GM12878 (cell line): Measurements from ENCODE around the gene CHERP. TPM values are rescaled to one million over a fixed set of nuclear protein-coding genes. Genes with fewer than 3 reads are reported as not detected.
A peak's percentile ranks its signal among the peaks of the same experiment; 100 is the strongest.

ENCODE experiments used
- ATAC-seq: fragments of 200-7000 bp; cut with Tn5 transposase; 3 replicates; pipeline ENCODE4 v1.9.1; 2020; ENCODE audit warnings: mild to moderate bottlenecking, moderate library complexity
- BruUV-seq: library from RNA; stranded (reverse); fragments of 400-500 nt; replicated peaks from 2 replicates; lab custom pipeline; 2021; lab: Mats Ljungman, UMichigan
- CTCF ChIA-PET: fragments of 300-600 bp; sonication (Branson Sonifier 250); formaldehyde crosslinking; extraction: SDS; loops from one replicate; lab custom pipeline; 2021; ENCODE audit warnings: inconsistent platforms; lab: Yijun Ruan, JAX
- POLR2A ChIA-PET: fragments of 350-600 bp; formaldehyde crosslinking; extraction: SDS; loops from one replicate; lab custom pipeline; 2021; ENCODE audit warnings: inconsistent platforms; lab: Charles Lee
- RAD21 ChIA-PET: fragments of 300-600 bp; sonication (Branson Sonifier 250); formaldehyde crosslinking; loops from one replicate; lab custom pipeline; 2023; ENCODE audit warnings: antibody characterized with exemption; ENCODE audit not compliant: unreplicated experiment; lab: Charles Lee
- SMC1A ChIA-PET: fragments of 300-600 bp; sonication (Branson Sonifier 250); formaldehyde crosslinking; loops from one replicate; lab custom pipeline; 2023; ENCODE audit not compliant: unreplicated experiment, uncharacterized antibody; lab: Charles Lee
- DNase-seq: peaks from one replicate; pipeline ENCODE4 v3.0.0-alpha.2; 2011; ENCODE audit warnings: low read depth, low spot score
- FAIRE-seq: peaks from 3 replicates; lab custom pipeline; 2011; peaks lifted over from hg19 to GRCh38; lab: Jason Lieb, UNC
- H2AFZ ChIP-seq: 2 replicates; pipeline ENCODE4 v1.6.0; 2011; ENCODE audit warnings: low read depth, low read length, control low read depth; ENCODE audit not compliant: control insufficient read depth
- H3K27ac ChIP-seq: 2 replicates; pipeline ENCODE4 v1.5.1; 2011; ENCODE audit warnings: control low read depth; ENCODE audit not compliant: control insufficient read depth, insufficient read depth
- H3K27me3 ChIP-seq, 2 experiments: replicated peaks in 1 of 2; 2 replicates each; pipeline versions ENCODE4 v1.6.0 to v1.6.1; 2011; ENCODE audit warnings: low read length in 1 of 2; ENCODE audit not compliant: control insufficient read depth in 2 of 2, insufficient read depth in 2 of 2
- H3K36me3 ChIP-seq, 2 experiments: 2 replicates each; pipeline ENCODE4 v1.5.1; 2011; ENCODE audit warnings: low read length in 1 of 2; ENCODE audit not compliant: control insufficient read depth in 2 of 2, insufficient read depth in 2 of 2
- H3K4me1 ChIP-seq: 2 replicates; pipeline ENCODE4 v1.6.1; 2011; ENCODE audit warnings: mild to moderate bottlenecking, low read length, moderate library complexity, mixed read lengths; ENCODE audit not compliant: control insufficient read depth, insufficient read depth
- H3K4me2 ChIP-seq: 2 replicates; pipeline ENCODE4 v1.6.0; 2011; ENCODE audit warnings: control low read depth; ENCODE audit not compliant: control insufficient read depth, insufficient read depth
- H3K4me3 ChIP-seq: fragments of 200-600 bp; sonication (generic); 2 replicates; pipeline ENCODE4 v1.5.1; 2016
- H3K79me2 ChIP-seq: 2 replicates; pipeline ENCODE4 v1.6.0; 2011; ENCODE audit warnings: low read length; ENCODE audit not compliant: control insufficient read depth, insufficient read depth
- H3K9ac ChIP-seq: 2 replicates; pipeline ENCODE4 v1.8.0; 2011; ENCODE audit warnings: low read length, control low read depth, mixed read lengths; ENCODE audit not compliant: control insufficient read depth, insufficient read depth
- H3K9me3 ChIP-seq: replicated peaks from 3 replicates; pipeline ENCODE4 v1.5.1; 2011; ENCODE audit warnings: mild to moderate bottlenecking, low read length; ENCODE audit not compliant: control insufficient read depth, insufficient read depth
- H4K20me1 ChIP-seq: 2 replicates; pipeline ENCODE4 v1.6.0; 2011; ENCODE audit not compliant: control insufficient read depth, insufficient read depth
- ATF2 ChIP-seq: IDR thresholded peaks from 2 replicates; pipeline ENCODE4 v1.6.1; 2012; ENCODE audit warnings: low read length, inconsistent platforms
- ATF7 ChIP-seq: fragments of 450-650 bp; IDR thresholded peaks from 2 replicates; pipeline ENCODE4 v1.6.1; 2016; ENCODE audit warnings: low read depth, mild to moderate bottlenecking
- DPF2 ChIP-seq: fragments of 450-650 bp; IDR thresholded peaks from 2 replicates; pipeline ENCODE4 v1.6.1; 2017; ENCODE audit warnings: mild to moderate bottlenecking
- HDGF ChIP-seq: fragments of 450-650 bp; IDR thresholded peaks from 2 replicates; pipeline ENCODE4 v1.6.1; 2016; ENCODE audit warnings: antibody characterized with exemption
- MEF2B ChIP-seq: fragments of 450-650 bp; IDR thresholded peaks from 2 replicates; pipeline ENCODE4 v1.6.1; 2018; ENCODE audit warnings: mild to moderate bottlenecking, moderate library complexity; ENCODE audit not compliant: partially characterized antibody, poor library complexity, severe bottlenecking
- NBN ChIP-seq: fragments of 450-650 bp; IDR thresholded peaks from 2 replicates; pipeline ENCODE4 v1.6.1; 2016
- RUNX3 ChIP-seq: IDR thresholded peaks from 2 replicates; pipeline ENCODE4 v1.6.1; 2012; ENCODE audit warnings: low read length, inconsistent platforms
- TCF12 ChIP-seq: IDR thresholded peaks from 2 replicates; pipeline ENCODE4 v1.6.1; 2011; ENCODE audit warnings: low read depth, mild to moderate bottlenecking, low read length
- WGBS: methylation state at CpG from one replicate; pipeline ENCODE4 v1.1.6; 2016; ENCODE audit warnings: low lambda C conversion rate; ENCODE audit not compliant: insufficient replicate concordance, insufficient coverage; ENCODE audit errors: missing lambda C conversion rate; 5-methylcytosine and 5-hydroxymethylcytosine counted together
- in situ Hi-C: fragments of 300-500 bp; cut with MboI; formaldehyde crosslinking; loops from 9 replicates; pipeline ENCODE4 v1.14.3; 2018; ENCODE audit warnings: mixed read lengths
- intact Hi-C: fragments of 100-400 bp; cut with micrococcal nuclease; formaldehyde crosslinking; loops from one replicate; pipeline ENCODE4 v1.14.2; 2022; ENCODE audit not compliant: unreplicated experiment
- polyA plus RNA-seq, 11 experiments: library from polyadenylated mRNA; depleted of rRNA in 4 of 11; unstranded in 6 of 11; stranded (reverse) in 5 of 11; fragments of >200 nt; fragmentation: Nextera tagmentation in 4 of 11; fragmentation: Illumina TruSeq in 1 of 11; extraction: Ambion mirVana in 4 of 11; extraction: Trizol in 1 of 11; gene quantifications; 1 replicate in 1 of 11; 2 replicates in 10 of 11; pipeline versions ENCODE4 v1.2.1 to v1.2.3, GENCODE V29; 2011 to 2016; ENCODE audit warnings: inconsistent platforms in 2 of 11, missing spikeins in 2 of 11, low read depth in 1 of 11
- total RNA-seq, 4 experiments: library from RNA; depleted of rRNA in 3 of 4; stranded (reverse); fragments of >200 nt in 3 of 4; fragmentation: Illumina TruSeq in 1 of 4; extraction: Trizol in 1 of 4; gene quantifications; 2 replicates each; pipeline versions ENCODE4 v1.2.1 to v1.2.3, GENCODE V29; 2013 to 2021
- TF ChIP-seq, protein P1 (sequence below): fragments of 450-650 bp; IDR thresholded peaks from 2 replicates; pipeline ENCODE4 v1.6.1; 2017; ENCODE audit warnings: low read depth, mild to moderate bottlenecking, moderate library complexity

The CHERP gene
- total and polyA plus RNA-seq, 10 of the 15 experiments (the other 5 are each of a cell fraction or from before 2014, with no cell fraction given), result 0.66 to 65.3 (median 12.2) TPM

- POLR2A ChIA-PET, result interaction anchor here (1.2 to 6.1 kb wide), 3 partner anchors 29 to 79 kb away, joined by 3 to 72 read pairs (median 5); no protein-coding TSS in a partner anchor
- WGBS, result 21% methylated on average over 11 of the region's 11 CpGs
- intact Hi-C loops (loop anchor here (5.0 to 10.0 kb wide), 2 partner anchors 78 to 100 kb away; no protein-coding TSS in a partner anchor), in situ Hi-C loops (no loop called here)
- no TSS peak for BruUV-seq
- CTCF ChIA-PET, result interaction anchor here (1.3 kb wide), 1 partner anchor 80 kb away, joined by 3 read pairs; no protein-coding TSS in a partner anchor
- peak; percentile 54; the same call in 1 of the 2 replicates for TF ChIP-seq RUNX3
- TF ChIP-seq TCF12, result peak; percentile 17; the same call in 1 of the 2 replicates
- TF ChIP-seq HDGF, result peak; percentile 44; the same call in 1 of the 2 replicates
- TF ChIP-seq MEF2B, result peak; percentile 68
- 0 out of 2 replicates have a peak, but pooled peaks have one; percentile 15 for TF ChIP-seq DPF2
- 0 out of 2 replicates have a peak, but pooled peaks have one; percentile 22 for TF ChIP-seq NBN
- TF ChIP-seq, protein P1, sequence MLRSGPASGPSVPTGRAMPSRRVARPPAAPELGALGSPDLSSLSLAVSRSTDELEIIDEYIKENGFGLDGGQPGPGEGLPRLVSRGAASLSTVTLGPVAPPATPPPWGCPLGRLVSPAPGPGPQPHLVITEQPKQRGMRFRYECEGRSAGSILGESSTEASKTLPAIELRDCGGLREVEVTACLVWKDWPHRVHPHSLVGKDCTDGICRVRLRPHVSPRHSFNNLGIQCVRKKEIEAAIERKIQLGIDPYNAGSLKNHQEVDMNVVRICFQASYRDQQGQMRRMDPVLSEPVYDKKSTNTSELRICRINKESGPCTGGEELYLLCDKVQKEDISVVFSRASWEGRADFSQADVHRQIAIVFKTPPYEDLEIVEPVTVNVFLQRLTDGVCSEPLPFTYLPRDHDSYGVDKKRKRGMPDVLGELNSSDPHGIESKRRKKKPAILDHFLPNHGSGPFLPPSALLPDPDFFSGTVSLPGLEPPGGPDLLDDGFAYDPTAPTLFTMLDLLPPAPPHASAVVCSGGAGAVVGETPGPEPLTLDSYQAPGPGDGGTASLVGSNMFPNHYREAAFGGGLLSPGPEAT, result no peak
- TF ChIP-seq ATF7, result 0 out of 2 replicates have a peak, but pooled peaks have one; percentile 38
- TF ChIP-seq ATF2, result no peak
- Histone ChIP-seq H3K4me2 (peak overlapping the region; percentile 79), H3K4me1 (peaks cover 34% of the 10 kb centered on the region), H3K27me3 (no peaks in the 10 kb centered on the region), H2AFZ (no peak overlapping the region), H4K20me1 (peaks cover 4% of the 10 kb centered on the region; the same call in 1 of the 2 replicates), H3K9me3 (no peaks in the 10 kb centered on the region; the same call in 2 of the 3 replicates), H3K27ac (peak overlapping the region; percentile 58), H3K9ac (peak overlapping the region; percentile 0; the same call in 1 of the 2 replicates), H3K36me3 (peaks cover 0 to 7% of the 10 kb centered on the region in 2 experiments; a peak in 2 of 4 replicates), H3K79me2 (peaks cover 55% of the 10 kb centered on the region), H3K4me3 (peak overlapping the region; percentile 18; the same call in 1 of the 2 replicates)
- ATAC-seq, result peak; percentile 26
- RAD21 ChIA-PET, result interaction anchor here (0.9 to 2.7 kb wide), 4 partner anchors 35 to 79 kb away, joined by 3 to 20 read pairs (median 6); no protein-coding TSS in a partner anchor
- SMC1A ChIA-PET, result interaction anchor here (0.6 to 2.1 kb wide), 7 partner anchors 40 to 149 kb away, joined by 3 to 11 read pairs (median 4); no protein-coding TSS in a partner anchor
- no peak for FAIRE-seq
- DNase-seq, result no peak
Measured at GRCh38 chr19:16544473-16545231, 2.4 kb upstream of the CHERP start.
